ENCODE measurements around the gene LSP1. TPM values are rescaled to one million over a fixed set of nuclear protein-coding genes. Genes with fewer than 3 reads are reported as not detected.

Gene LSP1
- total RNA-seq, 2 experiments from 2014 or later = 232 to 303 TPM

GRCh38 chr11:1912289-1912878 is 59.5 kb downstream of the LSP1 start:
- Histone ChIP-seq H3K9me3 (ENCODE audit: low read length) (no peaks in the 10 kb centered on the region), H4K20me1 (ENCODE audit: insufficient read depth, low read length) (no peaks in the 10 kb centered on the region), H3K36me3 (ENCODE audit: insufficient read depth, low read length) (no peaks in the 10 kb centered on the region), H3K4me1 (ENCODE audit: insufficient read depth, low read length, poor library complexity, severe bottlenecking) (no peaks in the 10 kb centered on the region), H2AFZ (ENCODE audit: low read length) (no peak overlapping the region), H3K27ac (ENCODE audit: low read depth, low read length, poor library complexity, severe bottlenecking) (no peak overlapping the region), H3K79me2 (ENCODE audit: insufficient read depth, low read depth, low read length) (no peaks in the 10 kb centered on the region), H3K4me2 (ENCODE audit: low read length) (no peak overlapping the region), H3K4me3 (ENCODE audit: low read depth, low read length, poor library complexity, severe bottlenecking) (no peak overlapping the region), H3K9me2 (ENCODE audit: insufficient read depth, low read length) (no peaks in the 10 kb centered on the region)
- ChIA-PET CTCF (ENCODE audit: unreplicated experiment) (no interaction called here), POLR2A (interaction anchor here (0.6 kb wide), 2 partner anchors 56 to 78 kb away, joined by 3 read pairs; partner anchors contain the start of gene SYT8)
- no peak for TF ChIP-seq EZH2phosphoT487 (IDR thresholded peaks at IDR 0.05; ENCODE audit: borderline replicate concordance, low read depth, low read length)
- no peak for DNase-seq (ENCODE audit: low spot score)
- intact Hi-C loops (cut with micrococcal nuclease; ENCODE audit: unreplicated experiment) = loop anchor here (2.0 kb wide), 1 partner anchor 22 kb away; no protein-coding TSS in a partner anchor
- no TSS peak for BruUV-seq (replicated peaks)

- ChIA-PET CTCF (ENCODE audit: unreplicated experiment) (no interaction called here), POLR2A (interaction anchor here (0.6 kb wide), 1 partner anchor 79 kb away, joined by 3 read pairs; the partner anchor contains the start of gene SYT8)
- Histone ChIP-seq H3K79me2 (ENCODE audit: insufficient read depth, low read depth, low read length) (no peaks in the 10 kb centered on the region), H3K4me1 (ENCODE audit: insufficient read depth, low read length, poor library complexity, severe bottlenecking) (no peaks in the 10 kb centered on the region), H3K9me3 (ENCODE audit: low read length) (no peaks in the 10 kb centered on the region), H3K9me2 (ENCODE audit: insufficient read depth, low read length) (no peaks in the 10 kb centered on the region), H3K36me3 (ENCODE audit: insufficient read depth, low read length) (no peaks in the 10 kb centered on the region), H2AFZ (ENCODE audit: low read length) (no peak overlapping the region), H3K4me2 (ENCODE audit: low read length) (no peak overlapping the region), H3K4me3 (ENCODE audit: low read depth, low read length, poor library complexity, severe bottlenecking) (no peak overlapping the region), H4K20me1 (ENCODE audit: insufficient read depth, low read length) (no peaks in the 10 kb centered on the region), H3K27ac (ENCODE audit: low read depth, low read length, poor library complexity, severe bottlenecking) (no peak overlapping the region)
- DNase-seq (ENCODE audit: low spot score) = no peak
- TF ChIP-seq CTCF (conservative IDR thresholded peaks at IDR 0.05; ENCODE audit: low read length) (no peak), EZH2phosphoT487 (IDR thresholded peaks at IDR 0.05; ENCODE audit: borderline replicate concordance, low read depth, low read length) (no peak)
- BruUV-seq (replicated peaks) = no TSS peak
- intact Hi-C loops (cut with micrococcal nuclease; ENCODE audit: unreplicated experiment) = loop anchor here (2.0 kb wide), 1 partner anchor 21 kb away; no protein-coding TSS in a partner anchor
Observed at GRCh38 chr11:1913271-1914060, 60.6 kb downstream of the LSP1 start.

GRCh38 chr11:1915795-1916131 is 62.9 kb downstream of the LSP1 start:
- H3K4me1 ChIP-seq (ENCODE audit: insufficient read depth, low read length, poor library complexity, severe bottlenecking) = no peaks in the 10 kb centered on the region
- H4K20me1 ChIP-seq (ENCODE audit: insufficient read depth, low read length) = no peaks in the 10 kb centered on the region
- no TSS peak for BruUV-seq (replicated peaks)
- no peak overlapping the region for H3K4me3 ChIP-seq (ENCODE audit: low read depth, low read length, poor library complexity, severe bottlenecking)
- ChIA-PET POLR2A (no interaction called here), CTCF (ENCODE audit: unreplicated experiment) (no interaction called here)
- intact Hi-C loops (cut with micrococcal nuclease; ENCODE audit: unreplicated experiment) = loop anchor here (1.0 to 5.0 kb wide), 2 partner anchors 22 to 33 kb away; no protein-coding TSS in a partner anchor
- H3K79me2 ChIP-seq (ENCODE audit: insufficient read depth, low read depth, low read length) = no peaks in the 10 kb centered on the region
- no peak overlapping the region for H3K4me2 ChIP-seq (ENCODE audit: low read length)
- no peaks in the 10 kb centered on the region for H3K9me3 ChIP-seq (ENCODE audit: low read length)
- no peaks in the 10 kb centered on the region for H3K9me2 ChIP-seq (ENCODE audit: insufficient read depth, low read length)
- H3K27ac ChIP-seq (ENCODE audit: low read depth, low read length, poor library complexity, severe bottlenecking) = no peak overlapping the region
- H3K36me3 ChIP-seq (ENCODE audit: insufficient read depth, low read length) = no peaks in the 10 kb centered on the region
- no peak overlapping the region for H2AFZ ChIP-seq (ENCODE audit: low read length)
- TF ChIP-seq CTCF (conservative IDR thresholded peaks at IDR 0.05; ENCODE audit: low read length) (no peak), EZH2phosphoT487 (IDR thresholded peaks at IDR 0.05; ENCODE audit: borderline replicate concordance, low read depth, low read length) (no peak)
- DNase-seq (ENCODE audit: low spot score) = no peak
